Measurements from ENCODE around the gene GXYLT2.

GXYLT2 gene

DNA sequence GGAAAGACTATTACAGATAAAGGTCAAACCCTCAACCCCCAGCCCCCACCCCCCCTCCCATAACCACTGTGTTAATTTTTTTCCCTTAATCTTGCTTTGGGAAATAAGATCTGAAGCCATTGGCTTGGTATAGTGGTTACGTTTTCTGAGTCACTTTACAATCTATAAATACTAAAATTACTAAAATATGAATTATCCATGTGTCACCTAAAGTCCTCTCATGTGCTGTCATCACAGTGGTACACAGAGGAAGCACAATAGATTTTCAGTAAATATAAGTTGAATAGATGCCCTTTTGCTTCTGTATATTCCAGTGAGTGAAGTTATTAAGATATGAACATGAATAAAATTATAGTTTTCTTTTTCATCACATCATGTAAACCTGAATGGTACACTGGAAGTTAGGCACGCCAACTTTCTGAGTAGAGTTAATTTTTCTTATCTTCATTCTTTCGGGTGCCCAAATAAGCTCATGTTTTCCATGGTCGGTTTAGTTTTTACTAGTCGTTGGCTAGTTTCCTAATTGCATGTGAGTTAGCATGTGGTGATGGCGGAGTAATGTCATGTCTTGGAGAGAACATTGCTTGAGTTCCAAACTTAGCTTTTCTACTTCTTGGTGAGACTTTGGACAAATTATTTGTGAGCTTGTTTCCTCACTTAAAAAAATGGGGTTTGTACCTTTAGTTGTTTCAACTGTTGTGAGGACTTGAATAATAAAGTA, 120.3 kb downstream of the GXYLT2 start:
- TF ChIP-seq, protein P1, sequence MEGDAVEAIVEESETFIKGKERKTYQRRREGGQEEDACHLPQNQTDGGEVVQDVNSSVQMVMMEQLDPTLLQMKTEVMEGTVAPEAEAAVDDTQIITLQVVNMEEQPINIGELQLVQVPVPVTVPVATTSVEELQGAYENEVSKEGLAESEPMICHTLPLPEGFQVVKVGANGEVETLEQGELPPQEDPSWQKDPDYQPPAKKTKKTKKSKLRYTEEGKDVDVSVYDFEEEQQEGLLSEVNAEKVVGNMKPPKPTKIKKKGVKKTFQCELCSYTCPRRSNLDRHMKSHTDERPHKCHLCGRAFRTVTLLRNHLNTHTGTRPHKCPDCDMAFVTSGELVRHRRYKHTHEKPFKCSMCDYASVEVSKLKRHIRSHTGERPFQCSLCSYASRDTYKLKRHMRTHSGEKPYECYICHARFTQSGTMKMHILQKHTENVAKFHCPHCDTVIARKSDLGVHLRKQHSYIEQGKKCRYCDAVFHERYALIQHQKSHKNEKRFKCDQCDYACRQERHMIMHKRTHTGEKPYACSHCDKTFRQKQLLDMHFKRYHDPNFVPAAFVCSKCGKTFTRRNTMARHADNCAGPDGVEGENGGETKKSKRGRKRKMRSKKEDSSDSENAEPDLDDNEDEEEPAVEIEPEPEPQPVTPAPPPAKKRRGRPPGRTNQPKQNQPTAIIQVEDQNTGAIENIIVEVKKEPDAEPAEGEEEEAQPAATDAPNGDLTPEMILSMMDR (IDR thresholded peaks at IDR 0.05; ENCODE audit: low read depth, low read length, missing control alignments), result no peak
- DNase-seq (ENCODE audit: low read depth), result no peak

DNA sequence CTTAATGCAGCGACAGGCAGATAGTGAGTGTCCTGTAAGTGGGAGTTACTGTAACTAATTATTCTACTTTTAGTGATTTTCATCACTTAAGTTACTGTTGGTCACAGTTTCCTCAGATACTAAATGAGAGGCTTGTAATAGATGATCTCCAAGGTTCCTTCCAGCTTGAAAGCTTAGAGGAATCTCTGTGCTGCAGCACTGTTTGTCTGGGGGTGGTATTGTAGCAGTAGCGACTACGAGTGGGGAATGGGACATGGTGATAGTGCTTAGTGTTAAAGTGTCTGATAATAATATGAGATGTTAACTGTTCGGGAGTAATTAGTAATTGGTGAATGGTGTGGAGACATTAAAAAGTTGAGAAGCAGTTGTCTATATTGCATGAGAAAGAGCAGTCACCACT, 121.2 kb downstream of the GXYLT2 start:
- no peak for DNase-seq (ENCODE audit: low read depth)
- TF ChIP-seq, protein P1 (IDR thresholded peaks at IDR 0.05; ENCODE audit: low read depth, low read length, missing control alignments), result no peak
- no peak overlapping the region for H3K4me3 ChIP-seq (ENCODE audit: low read depth, low read length)

More for the DNA sequence above, 120.3 kb downstream of the GXYLT2 start:
- no peak overlapping the region for H3K4me3 ChIP-seq (ENCODE audit: low read depth, low read length)

DNA sequence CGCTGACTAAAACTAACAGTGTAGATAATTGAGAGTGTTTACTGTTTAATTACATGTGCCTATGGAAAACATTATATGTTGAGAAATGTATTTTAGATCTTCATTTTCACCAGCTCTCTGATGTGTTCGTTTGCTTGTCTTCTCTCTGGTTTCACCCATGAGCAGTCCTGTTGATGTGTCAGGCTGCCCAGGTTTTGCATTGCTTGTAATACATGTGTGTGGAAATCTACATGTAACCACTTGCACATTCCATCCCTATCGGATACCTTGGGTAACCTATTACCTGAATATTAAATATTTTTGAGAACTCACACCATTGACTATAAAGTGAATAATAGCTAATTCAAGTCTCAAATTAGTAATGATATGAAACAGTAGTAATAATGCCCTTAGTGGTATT, 121.9 kb downstream of the GXYLT2 start:
- H3K4me3 ChIP-seq (ENCODE audit: low read depth, low read length), result no peak overlapping the region
- no peak for DNase-seq (ENCODE audit: low read depth)
- TF ChIP-seq, protein P1 (IDR thresholded peaks at IDR 0.05; ENCODE audit: low read depth, low read length, missing control alignments), result no peak

DNA sequence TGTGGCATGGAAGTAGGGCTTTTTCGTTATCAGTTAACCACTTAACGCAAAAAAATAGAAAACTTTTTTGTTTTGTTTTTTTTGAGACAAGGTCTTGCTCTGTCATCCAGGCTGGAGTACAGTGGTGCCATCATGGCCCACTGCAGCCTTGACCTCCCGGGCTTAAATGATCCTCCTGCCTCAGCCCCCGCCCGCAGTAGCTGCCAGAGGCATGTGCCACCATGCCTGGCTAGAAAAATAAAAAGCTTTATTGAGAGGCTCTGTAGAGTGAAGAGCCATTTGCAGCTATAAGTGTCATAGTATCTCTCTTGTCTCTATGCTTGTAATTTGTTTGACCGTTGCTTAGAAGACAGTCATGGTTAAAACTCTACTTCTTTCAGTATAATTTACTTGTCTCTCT, 122.3 kb downstream of the GXYLT2 start:
- TF ChIP-seq, protein P1 (IDR thresholded peaks at IDR 0.05; ENCODE audit: low read depth, low read length, missing control alignments), result no peak
- H3K4me3 ChIP-seq (ENCODE audit: low read depth, low read length), result no peak overlapping the region
- no peak for DNase-seq (ENCODE audit: low read depth)

DNA sequence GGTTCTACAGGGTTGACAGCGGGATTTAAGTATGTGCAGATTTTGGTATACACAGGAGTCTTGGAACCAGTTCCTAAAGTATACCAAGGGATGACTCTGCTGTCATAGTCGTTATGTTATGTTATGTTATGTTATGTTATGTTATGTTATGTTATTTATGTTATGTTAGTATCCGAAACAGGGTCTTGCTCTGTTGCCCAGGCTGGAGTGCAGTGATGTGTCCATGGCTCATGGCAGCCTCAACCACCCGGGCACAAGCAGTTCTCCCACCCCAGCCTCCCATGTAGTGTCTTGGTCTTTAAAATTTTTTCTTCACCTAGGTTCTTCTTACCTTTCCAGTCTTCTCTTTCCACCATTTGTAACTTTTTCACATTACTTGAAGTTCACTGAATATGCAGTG, 130.5 kb downstream of the GXYLT2 start:
- no peak for DNase-seq (ENCODE audit: low read depth)
- TF ChIP-seq, protein P1 (IDR thresholded peaks at IDR 0.05; ENCODE audit: low read depth, low read length, missing control alignments), result no peak

DNA sequence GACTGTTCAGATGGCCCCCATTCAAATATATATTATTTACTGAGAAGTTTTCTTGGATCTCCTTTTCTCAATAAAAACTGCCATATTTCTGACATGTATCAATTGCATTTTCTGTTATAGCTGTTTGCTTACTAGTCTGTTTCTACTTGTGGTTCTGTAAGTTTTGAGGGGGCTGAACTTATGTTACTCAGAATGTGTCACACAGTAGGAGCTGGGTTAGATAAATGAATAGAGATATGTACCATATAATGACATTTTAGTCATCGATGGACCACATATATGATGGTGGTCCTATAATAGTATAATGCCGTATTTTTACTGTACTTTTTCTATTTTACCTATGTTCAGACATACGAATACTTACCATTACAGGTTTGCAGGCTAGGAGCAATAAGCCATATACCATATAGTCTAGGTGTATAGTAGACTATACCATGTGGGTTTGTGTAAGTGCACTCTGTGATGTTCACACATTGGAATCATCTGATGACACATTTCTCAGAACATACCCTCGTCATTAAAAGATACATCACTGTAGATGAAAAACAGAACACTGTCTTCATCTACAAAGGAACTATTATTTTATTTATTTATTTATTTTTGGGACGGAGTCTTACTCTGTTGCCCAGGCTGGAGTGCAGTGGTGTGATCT, 131.1 kb downstream of the GXYLT2 start:
- no peak for DNase-seq (ENCODE audit: low read depth)
- TF ChIP-seq, protein P1 (IDR thresholded peaks at IDR 0.05; ENCODE audit: low read depth, low read length, missing control alignments), result no peak
- H3K4me3 ChIP-seq (ENCODE audit: low read depth, low read length), result no peak overlapping the region

More for the DNA sequence above, 130.5 kb downstream of the GXYLT2 start:
- no peak overlapping the region for H3K4me3 ChIP-seq (ENCODE audit: low read depth, low read length)

Data from GM12864 (cell line).